Activated CD4-positive, alpha-beta T cell treated with anti-CD3 and anti-CD28 coated beads for 48 hours (primary cell): ENCODE data around the gene CHST10.

ENCODE experiments used
- DNase-seq: peaks from one replicate; pipeline ENCODE4 v3.0.0-alpha.2; 2020

Gene CHST10

DNA sequence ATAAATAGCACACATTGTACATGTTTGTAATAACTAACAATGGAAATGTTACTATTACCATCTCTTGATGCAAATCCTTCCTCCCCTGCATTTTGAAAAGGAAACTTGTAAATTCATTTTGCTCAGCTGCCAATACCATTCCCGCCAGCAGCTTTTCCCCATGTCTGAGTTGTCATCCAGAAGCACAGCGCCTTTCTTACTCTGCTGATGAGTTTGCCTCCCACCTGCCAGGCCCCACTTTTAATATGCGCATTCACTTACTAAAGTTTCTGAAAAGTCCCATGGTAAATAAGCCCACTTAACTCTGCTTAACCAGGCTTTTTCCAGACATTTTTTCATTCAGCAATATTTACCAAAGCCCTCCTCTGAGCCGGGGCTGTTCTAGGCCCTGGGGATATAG lies 3.9 kb downstream of the CHST10 start:
- no peak for DNase-seq

DNA sequence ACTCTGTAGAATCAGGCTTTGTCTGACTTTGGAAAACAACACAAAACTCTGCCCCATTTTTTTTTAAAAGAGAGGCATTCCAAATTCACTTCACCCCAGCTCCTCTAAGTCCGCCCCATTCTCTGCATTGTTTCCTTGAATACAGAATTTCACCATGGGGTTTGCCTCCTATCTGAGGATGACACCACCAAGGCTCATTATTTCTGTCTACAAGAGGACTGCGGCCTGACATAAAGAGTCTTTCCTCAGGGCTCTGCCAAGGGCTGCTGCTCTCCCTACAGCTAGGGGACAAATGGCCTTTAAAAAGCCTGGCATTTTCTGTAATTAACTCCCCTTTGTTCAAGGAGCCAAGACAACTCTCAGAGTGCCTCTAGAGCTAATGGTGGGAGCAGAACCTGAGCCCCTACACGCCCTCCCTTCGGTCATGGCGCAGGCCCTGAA lies 4.6 kb downstream of the CHST10 start:
- no peak for DNase-seq

DNA sequence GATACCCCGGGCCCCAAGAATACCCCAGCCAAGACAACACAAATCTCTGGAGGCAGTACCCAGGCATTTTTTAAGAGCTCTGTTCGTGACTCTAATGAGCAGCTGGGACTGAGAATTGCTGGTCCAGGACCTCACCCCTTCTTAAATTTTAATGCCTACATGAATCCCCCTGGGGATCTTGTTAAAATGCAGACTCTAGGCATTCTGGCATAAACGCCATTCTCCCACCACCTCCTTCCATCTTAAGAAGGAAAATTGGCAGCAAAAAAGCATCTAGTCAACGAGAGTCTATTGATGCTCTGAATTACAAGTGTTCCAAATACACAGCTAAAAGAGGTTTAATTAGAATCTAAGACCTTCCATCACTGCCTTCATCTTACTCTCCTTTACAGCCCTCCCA lies 5.0 kb downstream of the CHST10 start:
- no peak for DNase-seq

DNA sequence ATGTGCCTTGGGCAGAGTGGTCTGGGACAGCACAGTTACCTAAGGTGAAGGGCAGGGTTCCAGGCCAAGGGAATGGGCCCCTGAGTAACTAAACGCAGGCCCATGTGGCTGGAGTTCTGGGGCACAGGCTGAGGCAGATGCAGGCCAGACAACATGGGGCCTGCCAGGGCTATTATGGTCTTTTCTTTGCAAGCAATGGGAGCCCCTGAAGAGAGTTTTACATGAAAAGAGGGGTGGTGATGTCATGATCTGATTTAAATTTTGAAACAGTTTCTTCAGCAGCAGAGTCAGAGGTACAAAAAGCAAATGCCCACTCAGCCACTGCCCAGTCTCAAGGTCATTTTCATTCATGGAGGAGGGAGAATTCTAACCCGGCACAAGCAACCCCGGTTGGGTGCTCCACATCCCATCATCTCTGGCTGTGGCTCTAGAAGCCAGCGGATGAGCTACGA lies 5.6 kb downstream of the CHST10 start:
- no peak for DNase-seq

DNA sequence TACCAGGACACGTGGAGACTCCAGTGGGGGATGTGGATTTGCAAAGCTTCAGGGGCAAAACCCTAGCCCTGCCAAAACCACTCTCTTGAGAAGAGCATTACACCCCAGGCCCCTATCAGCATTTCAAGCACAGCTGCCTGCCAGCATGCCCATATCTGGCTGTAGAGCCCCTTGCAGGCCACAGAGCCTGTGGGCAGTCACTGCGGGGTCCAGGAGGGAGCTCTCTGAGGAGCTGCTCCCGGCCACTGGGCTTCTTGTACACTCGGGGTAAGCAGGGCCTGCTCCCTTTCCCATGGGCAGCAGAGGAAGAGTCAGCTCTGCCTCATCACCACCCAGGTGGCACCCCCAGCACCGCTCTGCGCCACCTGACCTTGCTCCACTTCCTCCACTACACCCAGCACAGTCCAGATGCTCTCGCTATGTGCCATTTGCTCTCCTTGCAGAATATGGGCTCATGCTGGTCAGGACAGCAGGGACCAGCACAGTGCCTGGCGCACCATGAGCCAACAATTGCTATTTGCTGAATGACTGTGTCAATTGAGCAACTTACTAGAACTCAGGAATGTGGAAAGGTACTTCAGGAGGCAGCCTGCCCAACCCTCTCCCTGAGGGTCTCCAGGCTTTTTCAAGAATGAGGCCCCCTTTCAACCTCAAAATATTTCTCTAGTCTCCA lies 7.4 kb downstream of the CHST10 start:
- DNase-seq = no peak

DNA sequence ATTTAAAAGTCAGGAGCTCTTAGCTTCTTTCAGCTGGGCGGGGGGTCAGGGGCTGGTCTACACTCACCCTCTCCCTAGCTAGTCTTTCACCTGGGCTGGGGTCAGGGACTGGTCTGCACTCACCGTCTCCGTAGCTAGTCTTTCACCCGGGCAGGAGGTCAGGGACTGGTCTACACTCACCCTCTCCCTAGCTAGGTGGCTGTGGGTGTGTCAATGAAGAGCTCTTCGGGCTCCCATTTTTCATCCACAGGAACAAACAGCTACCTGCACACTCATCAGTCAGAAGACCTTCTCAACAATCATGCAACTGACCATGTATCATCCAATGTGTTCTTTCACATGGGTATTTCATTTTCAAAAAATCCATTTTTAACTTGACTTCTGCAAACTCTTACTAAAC lies 8.0 kb downstream of the CHST10 start:
- DNase-seq = no peak

DNA sequence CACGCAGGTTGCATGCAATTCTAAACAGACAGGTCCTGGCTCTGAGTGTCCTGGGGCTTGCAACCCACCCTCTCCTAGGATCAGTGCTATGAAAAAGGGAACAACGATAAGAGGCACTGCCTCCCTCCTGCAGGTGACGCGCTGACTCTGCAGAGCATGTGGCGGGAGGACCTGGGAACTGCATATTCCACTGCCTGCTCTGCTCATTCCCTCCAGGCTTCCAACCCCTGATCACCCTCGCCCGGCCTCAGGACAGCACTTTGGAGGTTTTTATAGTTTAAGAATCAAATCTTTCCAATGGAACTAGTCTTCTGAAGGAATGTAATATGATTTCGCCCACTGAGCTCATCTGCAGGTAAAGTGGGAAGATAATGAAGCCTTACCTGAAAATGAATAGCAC lies 8.5 kb downstream of the CHST10 start:
- DNase-seq = no peak

DNA sequence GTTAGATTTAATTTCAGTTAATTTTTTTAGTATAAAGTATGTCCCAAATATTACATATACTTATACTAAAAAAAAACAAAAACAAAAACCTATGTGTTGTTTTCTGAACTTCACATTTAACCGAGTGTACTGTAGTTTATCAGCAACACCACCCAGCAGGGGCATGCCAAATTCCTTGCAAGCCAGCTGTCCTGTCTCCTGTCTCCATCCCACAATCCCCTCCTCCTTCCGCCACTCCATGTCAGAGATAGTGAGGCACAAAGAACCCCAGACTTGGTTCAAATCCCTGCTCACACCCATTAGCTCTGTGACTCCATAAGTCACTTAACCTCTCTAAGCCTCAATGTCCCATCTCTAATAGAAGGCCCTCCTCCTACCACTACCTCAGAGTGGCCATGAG lies 9.4 kb downstream of the CHST10 start:
- DNase-seq = no peak

DNA sequence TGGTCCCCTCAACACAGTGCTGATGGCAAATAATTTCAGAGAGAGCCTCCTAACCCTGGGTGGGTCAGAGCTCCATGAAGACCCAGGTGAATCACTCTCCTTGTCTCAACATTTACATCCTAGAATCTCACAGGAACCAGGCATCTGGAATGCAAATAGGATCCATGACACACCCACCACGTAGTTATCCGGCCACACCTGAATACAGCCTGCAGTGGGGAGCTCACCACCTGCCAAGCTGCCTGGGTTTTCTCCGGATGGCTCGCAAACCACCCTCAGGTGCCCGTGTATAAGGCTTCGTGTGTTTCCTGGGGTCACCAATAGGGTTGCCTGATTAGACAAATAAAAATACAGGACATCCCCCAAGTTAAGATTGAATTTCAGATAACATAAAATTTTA lies 9.9 kb downstream of the CHST10 start:
- DNase-seq = no peak

DNA sequence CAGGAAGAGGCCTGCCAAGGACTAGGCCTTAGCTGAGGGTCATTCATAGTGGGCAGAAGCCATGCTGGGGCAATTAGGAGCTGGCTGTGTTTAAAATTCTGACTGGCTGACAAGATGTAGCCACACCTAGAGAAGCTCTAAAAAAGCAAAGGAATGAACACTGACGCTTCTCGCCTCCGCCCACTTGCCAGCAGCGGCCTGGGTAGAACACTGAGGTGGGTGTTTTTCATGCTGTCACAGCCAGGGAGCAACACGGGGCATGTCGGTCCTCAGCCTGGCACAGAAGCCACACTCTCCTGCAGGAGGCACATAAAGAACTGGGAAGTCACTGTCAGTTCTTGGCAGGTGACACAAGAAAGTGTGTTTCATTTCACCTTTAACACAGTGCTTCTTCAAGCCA lies 10.4 kb downstream of the CHST10 start:
- no peak for DNase-seq

DNA sequence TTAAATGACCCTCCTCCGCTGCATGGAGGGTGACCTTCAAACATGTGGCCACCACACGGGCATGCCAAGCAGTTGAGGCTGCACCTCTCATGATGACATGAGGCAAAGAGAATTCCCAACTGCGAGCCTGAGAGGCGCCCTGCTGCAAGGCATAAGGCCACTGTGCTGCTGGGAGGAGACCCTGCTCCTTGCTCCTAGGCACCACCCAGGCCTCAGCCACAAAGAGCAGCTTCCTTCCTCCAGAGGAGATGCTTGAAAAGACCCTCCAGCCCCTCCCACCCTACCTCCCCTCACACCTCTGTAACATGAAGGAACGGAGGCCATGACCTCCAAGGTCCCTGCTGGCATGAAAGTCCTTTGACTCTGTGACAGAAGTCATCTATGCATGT lies 11.4 kb downstream of the CHST10 start:
- DNase-seq = no peak

DNA sequence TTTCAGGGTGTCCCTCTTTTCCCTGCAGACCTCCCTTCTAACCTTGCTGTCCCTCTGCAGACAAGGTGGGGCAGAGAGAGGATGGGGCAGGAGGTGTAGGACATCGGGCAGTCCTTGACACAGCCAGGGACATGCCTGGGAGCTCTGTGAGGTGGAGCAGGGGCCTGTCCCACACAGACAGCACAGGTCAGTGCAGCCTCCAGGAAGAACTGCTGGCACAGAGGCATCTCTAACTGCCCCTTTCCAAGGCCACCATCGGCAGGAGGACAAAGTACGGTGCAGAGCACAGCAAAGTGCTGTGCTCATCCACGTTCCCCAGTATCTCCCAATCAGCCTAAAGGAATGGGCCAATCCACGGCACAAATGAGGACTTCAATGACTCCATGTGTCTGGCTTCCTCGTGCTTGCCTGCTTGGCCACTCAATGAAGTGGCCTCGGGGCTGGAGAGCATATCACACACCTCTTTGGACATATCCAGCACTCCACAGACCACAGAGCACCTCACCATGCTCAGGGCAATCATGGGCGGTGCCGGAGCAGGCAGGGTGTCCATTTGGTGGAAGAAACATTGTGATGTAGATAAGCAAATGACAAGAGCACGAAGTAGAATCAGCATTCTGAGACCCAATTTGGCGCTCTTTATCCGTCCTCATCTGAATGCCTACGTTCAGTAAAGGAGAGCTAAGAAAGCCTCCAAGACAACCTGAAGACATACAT lies 11.9 kb downstream of the CHST10 start:
- DNase-seq = no peak

DNA sequence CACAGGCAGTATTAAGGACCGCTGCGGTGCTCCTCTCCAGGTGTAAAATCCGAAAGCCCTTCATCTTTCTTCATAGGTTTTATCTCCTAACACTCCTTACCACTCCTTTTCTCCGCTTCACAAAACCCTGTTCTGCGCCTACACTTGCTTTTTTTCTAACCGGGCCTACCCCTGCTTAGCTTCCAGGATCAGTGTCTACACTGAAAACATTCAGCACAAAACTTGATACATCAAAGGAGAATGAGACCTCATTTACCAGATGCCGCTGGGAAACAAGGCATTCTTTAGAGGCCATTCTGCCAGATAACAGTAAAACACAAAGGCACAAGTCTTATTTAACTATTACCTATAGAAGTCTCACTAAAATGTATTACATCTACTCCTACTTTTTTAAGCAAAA lies 13.1 kb downstream of the CHST10 start:
- no peak for DNase-seq

DNA sequence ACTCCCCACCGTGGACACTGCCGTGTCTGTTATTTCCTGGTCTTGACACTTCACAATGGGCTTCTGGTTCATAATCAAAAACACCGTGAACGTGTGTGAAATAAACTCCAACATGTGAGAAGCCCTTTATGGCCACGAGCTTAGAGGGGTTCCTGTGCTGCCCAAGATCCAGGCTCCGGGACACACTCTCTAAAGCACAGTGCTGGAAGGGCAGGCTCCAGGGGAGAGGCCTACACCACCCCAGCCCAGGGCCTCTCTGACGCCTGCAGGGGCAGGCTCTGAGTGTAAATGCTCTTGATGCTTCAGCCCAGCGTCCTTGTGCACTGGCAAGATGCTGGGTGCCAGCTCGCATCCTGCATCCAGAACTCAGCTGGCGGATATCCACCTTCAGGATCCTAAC lies 13.7 kb downstream of the CHST10 start:
- DNase-seq = no peak

DNA sequence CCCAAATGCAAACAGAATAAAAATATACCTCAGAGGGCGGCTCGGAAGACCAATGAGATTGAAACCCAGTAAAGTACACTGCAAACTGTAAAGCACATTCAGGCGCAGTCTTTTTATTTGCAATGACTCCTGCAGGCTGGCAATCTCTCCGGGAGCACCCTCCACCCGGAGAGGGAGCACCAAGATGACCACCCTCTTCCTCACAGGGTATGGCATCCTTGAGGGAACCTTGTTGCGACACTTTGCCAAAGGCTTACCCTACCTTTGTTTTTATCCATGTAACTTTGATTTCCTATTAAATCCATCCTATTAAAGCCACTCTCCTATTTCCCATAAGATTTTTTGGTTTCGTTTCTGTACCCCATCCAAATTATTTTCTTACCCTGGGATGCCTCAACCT lies 16.2 kb downstream of the CHST10 start:
- no peak for DNase-seq

DNA sequence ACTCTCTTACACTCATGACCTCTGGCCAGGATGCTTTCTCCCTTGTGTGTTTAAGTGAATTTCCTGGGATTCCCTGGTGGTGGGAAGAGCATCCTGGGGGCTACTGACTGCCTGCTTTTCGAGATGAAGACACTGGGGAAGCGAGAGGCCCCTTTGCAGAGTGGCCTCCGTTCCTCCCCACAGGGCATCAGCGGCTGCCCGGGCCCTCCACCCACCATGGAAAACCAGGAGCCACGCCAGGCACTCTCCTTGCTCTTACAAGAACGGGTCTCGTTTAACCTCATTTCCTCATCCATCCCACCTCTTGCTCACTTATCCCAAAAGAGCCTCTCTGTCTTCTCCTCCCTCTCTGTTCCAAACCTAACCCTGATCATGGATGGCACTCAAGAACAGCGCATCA lies 17.8 kb downstream of the CHST10 start:
- no peak for DNase-seq

DNA sequence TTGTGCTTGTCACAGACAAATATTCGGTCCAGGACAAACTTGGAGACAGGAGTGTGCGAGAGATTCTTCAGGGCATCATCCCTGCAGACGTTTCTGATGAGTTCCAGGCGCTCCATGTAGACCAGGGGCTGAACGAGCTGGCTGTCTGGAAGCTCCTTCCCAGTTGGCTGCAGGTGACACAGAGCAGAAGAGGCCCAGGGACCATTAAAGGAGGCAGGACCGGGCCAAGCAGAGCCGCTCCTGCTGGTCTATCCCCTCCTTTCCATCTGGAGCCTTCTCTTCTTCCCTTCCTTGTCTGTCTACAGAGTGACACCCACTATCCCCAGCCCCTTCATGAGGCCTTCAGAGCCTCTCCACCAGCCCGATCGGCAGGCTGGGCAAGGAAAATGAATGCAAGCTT lies 19.5 kb downstream of the CHST10 start:
- DNase-seq = no peak

DNA sequence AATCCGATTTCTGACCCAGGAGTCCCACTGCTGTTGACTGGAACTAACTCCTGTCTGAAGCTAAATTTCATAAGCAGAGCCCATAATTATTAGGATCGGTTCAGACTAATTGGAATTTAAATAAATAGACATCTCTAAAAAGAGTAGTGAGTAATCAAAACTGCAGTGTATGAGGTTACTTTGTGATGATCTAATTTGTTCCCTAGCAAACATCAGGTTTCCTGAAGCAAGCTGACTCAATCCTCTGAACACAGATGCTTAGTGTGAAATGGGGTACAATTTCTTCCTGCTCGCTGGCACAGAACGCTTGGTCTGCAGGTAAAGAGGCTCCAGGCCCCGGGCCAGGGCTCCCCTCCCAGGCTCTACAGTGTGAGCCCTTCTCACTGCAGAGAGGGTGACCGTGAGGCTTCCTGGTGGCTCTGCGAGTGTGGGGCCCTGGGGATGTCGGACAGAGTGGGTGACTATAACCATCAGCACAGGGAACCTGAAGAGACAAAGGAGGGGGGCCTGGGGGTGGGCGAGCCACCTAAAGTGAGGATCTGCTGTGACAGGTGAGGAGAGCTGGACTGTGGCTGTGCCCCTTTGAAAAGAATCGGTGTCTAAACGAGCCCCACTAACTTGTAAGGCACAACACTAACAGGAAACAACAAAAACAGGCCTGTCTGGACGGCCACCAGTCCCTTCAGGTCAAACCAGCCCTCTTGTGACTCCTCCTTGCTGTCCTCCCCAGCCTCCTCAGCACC lies 20.2 kb downstream of the CHST10 start:
- DNase-seq = no peak

DNA sequence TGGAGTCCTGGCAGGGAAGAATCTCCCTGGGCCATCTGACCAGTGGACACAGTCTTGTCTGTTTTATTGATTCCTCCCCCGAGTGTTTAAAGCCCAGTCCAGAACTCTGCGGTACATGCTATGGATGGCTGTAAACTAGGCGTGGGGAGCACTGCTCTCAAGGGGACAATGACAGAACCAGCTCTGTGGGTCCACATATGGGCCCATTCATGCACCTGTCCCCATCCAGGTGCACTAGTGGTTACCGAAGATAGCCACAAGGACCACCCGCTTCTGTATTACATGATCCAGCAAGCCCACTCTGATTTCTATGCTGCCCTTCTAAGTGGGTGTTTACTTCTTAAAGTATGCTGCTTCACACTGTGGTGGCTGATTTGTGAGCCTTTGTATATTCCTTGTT lies 21.0 kb downstream of the CHST10 start:
- no peak for DNase-seq

DNA sequence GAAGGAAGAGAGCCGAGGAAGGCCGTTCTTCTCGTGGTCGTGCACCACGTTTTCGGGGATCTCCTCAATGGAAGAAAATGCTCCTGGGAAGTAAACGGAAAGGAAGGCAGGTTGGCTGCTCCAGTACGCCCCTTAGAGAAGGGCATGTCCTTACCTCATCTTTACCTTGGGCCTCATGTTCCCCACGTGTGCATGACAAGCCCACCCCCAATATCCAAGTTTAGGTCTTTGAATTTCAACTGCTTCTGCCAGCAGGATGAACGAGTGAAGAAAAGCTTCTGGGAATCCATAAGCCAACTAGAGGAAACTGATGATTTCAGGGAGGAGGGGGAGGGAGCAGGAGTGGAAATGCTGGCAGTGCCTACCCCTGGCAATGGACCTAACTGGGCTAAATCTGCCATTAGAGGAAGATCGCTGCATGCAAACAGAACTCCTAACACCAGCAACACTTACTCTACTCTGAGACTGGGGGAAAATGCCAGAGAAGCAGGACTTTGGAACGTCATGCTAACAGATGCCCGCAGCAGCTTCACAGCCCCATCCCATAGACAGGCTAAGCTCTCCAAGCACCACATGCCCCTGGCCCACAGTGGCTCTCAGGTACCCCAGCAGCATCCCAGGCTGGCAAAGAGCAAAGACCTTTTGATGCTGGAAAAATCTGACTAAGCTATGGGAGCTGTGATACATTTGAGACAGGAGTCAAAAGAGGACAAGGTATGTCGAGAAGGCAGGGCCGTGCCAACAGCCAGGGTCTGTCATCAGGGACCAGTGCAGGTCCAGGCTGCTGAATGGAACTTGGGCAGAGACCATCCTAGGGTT lies 21.7 kb downstream of the CHST10 start:
- DNase-seq = no peak

DNA sequence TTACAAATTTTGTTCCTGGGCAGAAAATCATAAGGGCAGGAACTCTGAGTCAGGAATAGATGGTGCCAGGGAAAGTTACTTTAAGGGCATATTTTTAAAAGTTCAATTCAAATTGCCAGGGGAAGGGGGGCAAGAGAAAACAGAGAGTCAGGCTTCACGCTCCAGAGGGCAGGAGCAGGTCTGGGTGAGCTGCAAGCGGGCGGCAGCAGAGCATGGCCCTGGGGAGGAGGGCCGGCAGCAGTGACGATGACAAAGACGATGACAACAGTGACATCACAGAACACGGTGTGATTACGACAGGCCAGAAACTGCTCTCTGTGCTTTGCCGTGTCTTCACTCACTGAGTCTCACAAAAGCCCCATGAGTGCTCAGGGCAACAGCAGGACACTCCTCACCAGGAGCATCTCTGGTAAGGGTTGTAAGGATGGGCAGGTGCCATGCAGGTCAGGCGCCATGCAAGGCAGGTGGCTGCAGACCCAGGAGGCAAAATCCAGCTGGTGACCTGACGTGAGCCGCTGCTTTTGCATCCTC lies 23.3 kb downstream of the CHST10 start:
- no peak for DNase-seq

DNA sequence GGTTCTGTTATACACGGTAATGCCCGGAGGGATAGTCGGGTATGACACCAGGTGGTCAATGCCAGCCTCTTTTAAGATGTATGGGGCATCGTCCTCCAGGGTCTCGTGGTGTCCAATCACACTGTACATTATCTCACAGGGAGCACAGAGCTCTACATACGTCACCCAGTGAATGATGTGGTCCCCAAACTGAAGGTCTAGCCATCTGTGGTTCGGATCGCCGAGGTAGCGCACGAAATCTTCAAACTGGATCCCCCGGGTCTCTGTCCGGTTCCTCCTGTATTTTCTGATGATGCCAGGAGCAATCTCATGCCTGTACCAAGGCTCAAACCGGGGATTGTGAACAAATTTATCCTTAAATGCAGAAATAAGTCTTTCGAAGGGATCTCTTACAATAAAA lies 24.1 kb downstream of the CHST10 start:
- DNase-seq = no peak

DNA sequence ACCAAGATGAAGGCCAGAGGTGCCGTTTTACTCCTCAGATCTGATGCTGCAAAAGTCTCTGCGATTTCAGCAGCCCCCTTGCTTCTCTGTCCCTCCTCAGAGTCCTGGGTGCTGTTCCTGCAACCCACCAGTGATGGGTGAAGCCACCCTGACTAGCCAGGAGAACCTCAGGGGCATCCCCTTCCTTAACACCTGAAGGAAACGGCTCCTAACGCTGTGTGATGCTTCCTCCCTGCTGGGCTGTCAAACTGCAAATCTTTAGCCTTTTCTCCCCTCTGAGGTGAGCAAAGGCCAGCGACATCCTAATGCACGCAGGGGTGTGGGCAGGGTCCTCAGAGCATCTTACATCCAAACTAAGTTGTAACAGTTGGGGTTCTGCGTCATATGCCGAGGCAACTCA lies 24.8 kb downstream of the CHST10 start:
- no peak for DNase-seq
